Measurements from ENCODE around the gene PWWP2B.
"Not testable (repeated sequence)": the region's sequence is repeated elsewhere in the genome, so short reads cannot be mapped to it uniquely, and the experiment has no call there.

PWWP2B gene

DNA sequence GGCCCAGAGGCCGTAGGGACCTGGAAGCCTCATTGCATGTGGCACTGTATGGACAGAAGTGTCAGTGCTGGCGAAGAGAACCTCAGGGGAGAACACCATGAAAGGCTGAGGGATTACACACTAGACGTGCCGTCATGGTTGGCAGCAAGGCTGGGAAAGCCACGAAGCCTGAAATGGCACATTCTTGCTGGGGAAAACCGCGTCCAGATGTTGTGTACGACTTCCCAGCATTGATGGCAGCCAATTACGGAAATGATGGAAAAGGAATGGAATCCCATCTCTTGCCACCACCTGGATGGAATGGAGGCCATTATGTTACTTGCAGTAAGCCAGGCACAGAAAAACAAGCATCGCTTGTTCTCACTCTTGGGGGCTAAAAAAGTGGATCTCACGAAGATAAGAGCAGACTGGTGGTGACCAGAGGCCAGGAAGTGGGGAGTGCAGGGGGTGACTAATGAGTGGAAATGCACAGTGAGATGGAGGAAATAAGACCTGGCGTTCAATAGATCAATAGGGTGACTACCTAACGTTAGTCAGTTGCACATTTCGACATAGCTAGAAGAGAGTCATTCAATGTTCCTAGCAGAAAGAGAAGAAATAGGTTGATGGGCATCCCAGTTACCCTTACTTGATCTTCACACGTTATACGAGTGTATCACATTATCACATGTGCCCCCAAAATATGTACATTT is 14.6 kb upstream of the PWWP2B start:
- DNase-seq (ENCODE audit: low read depth) = peak; percentile 89

DNA sequence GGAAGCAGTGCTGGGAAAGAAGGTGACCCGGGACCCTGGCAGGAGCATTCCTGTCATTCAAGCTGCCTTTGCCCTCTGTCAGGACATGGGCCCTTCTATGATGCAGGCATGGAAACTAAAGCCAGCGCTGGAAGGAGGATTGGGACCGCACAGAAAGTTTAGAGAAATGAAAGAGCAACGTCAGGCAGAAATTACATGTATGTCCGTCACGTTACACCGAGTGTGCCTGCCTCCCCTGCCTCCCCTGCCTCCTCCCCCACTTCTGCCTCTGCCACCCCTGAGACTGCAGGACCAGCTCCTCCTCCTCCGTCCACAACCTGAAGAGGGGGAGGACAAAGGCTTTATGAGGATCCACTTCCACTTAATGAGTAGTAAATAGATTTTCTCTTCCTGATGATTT is 13.9 kb upstream of the PWWP2B start:
- DNase-seq (ENCODE audit: low read depth) = no peak

DNA sequence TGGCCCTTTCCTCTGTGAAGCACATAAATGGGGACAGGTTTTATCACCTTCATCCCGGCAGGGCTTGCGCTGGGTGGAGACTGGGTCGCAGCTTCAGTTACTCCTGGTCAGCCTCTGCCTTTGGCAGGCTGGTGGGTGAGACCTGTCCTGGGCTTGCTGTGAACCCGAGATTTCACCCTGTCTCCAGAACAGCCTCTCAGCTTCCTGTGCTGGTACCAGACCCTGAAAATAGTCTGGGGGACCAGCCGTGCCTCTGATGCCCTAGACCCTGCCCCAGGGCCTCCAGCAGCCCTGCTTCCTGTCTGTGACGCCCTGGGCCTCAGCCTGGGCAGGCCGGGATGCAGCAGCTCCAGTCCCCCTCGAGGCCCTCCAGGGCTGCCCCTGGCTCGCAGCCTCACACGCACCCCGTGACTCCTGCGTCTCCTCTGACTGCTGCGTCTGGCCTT is 13.2 kb upstream of the PWWP2B start:
- no peak for DNase-seq (ENCODE audit: low read depth)

DNA sequence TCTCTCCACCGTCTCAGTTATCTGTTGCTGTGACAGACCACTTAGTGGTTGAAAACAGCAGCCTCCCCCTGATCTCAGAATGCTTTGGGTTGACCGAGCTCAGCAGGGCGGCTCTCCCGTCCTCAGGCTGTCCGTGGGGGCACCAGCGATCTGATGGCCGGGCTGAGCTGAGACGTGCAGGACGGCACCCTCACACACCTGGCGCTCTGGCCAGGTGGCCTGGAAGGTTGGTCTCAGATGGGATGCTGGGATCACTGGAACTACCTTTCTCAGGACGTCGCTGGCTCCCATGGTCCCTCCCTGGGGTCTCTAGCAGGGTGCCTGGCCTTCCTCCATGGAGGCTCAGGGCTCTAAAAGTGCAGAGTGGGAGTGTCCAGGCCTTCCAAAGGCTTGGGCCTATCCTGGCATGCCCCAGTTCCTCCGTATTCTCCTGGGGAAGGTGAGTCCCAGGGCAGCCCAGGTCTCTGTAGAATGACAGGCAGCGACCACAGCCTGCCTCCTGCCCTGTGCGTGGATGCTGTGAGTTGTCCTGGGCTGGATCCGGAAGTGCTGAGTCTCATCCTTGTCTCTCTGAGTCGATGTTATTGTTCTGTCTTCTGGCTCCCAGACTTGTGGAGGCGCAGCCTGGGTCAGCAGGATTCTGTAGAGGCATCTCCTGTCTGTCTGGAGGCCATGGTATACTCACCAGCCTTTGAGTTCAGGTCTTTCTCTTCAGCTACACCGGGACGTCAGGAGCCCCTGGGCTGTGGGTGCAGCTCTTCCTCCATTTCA is 12.2 kb upstream of the PWWP2B start:
- no peak for DNase-seq (ENCODE audit: low read depth)

DNA sequence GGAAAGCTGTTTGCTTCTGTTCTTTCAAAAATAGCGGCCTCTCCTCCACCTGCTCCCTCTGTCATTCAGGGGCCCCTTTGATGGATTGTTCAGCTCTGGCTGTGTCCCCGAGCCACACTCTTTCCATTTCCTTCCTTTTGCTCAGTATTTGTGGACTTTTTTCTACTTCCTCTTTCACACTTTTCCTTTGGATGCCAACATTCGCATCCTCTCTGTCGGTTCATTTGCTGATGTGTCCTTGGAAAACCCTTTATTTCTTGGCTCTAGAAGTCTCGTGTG is 11.7 kb upstream of the PWWP2B start:
- DNase-seq (ENCODE audit: low read depth) = no peak

DNA sequence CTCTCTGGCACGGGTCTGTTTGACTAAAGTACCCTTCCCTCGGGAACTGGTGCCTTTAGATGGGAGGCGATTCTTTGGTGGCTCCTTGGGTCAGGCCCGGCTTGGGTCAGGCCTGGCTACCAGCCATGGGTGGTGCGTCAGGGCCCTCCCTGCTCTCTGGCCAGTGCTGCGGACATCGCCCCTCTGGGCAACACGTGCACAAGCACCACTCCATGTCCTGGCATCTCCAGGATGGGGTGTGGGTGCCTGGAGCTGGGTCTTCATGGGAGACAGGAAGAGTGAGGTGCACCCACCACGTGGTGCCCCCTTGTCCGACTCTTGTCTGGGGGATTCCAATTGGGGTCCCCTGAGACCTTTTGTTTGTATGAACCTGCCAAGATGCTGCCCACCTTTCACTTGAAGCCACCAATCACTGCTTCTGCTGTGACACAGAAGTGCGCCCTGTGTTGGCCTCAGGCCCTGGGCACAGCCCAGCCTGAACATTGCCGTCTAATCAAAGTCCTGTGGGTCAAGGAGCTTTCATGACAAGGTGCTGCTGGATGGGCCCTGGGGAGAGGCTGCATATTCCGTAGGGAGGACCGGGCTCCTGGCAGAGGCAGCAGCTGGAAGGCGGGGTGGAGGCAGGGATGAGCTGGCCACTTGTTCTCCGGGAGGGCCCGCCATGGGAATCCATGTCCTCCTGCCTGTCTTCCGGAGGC is 11.1 kb upstream of the PWWP2B start:
- no peak for DNase-seq (ENCODE audit: low read depth)

DNA sequence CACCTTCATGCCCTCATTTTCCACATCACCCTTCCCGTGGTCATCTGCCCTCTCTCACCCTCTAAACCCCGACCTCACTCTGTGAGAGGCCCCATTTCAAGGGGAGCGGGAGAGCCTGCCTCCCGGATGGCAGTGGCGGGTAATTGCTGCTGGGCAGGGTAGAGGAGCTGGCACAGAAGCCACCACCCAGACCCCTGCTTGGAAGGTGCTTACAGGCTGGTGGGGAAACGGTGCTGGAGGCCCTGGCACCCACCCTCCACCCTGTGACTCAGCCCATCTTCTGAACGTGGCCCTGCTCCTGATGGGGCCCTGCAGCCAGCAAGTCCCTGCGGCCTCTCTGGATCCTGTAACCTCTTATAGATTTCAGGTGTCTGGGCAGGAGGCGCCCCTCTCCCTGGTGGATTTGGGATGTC is 10.6 kb upstream of the PWWP2B start:
- DNase-seq (ENCODE audit: low read depth) = no peak

DNA sequence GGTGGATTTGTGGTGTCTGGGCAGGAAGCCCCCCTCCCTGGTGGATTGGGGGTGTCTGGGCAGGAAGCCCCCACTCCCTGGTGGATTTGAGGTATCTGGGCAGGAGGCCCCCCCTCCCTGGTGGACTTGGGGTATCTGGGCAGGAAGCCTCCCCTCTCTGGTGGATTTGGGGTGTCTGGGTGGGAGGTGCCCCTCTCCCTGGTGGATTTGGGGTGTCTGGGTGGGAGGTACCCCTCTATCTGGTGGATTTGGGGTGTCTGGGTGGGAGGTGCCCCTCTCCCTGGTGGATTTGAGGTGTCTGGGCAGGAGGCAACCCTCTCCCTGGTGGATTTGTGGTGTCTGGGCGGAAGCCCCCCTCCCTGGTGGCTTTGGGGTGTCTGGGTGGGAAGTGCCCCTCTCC is 10.1 kb upstream of the PWWP2B start:
- not testable (repeated sequence) for DNase-seq (ENCODE audit: low read depth)

DNA sequence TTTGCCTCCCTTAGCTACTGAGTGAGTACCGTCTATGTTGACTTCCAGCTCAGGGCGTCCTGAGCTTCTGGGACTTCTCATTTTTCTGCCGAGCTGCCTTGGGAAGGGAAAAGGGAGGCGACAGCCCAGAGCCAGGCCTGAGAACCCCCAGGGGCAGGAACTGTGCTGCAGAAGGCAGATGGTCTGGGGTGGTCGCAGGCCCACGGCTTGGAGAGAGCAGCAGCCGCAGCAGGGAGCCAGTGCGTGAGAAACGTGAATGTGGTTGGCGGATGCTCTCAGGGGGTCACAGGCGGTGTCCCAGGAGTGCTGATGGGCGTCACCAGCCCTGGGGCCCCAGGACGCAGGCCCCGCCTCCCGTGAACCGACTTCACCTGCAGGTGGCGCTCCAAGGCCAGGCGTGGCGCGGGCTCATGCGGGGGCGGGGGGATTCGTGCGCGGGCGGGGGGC is 9.2 kb upstream of the PWWP2B start:
- DNase-seq (ENCODE audit: low read depth) = no peak

DNA sequence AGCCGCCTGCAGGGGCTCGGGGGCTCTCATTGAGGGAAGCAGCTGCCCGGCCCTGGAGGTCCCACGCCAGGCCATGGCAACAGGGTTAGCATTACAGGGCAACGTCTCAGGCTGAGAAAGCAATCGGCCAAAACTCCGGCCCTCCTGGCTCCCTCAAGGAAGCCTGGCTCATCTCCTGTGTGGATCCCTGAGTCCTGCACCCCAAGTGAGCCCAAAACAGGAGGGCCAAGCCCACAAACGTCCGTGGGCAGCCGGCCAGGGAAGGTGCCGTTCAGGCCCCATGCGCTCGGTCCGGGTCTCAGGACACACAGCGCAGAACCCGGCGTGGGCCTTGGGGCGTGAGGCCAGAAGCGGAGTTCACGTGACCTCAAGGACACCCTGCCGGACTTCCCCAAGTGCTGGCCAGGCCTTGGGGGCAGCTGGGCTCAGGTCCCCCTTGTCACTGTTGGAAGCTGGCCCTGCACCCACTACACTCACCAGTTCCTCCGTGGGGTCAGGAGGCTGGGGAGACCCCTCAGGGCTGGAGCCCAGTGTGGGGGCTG is 8.0 kb upstream of the PWWP2B start:
- DNase-seq (ENCODE audit: low read depth) = no peak

DNA sequence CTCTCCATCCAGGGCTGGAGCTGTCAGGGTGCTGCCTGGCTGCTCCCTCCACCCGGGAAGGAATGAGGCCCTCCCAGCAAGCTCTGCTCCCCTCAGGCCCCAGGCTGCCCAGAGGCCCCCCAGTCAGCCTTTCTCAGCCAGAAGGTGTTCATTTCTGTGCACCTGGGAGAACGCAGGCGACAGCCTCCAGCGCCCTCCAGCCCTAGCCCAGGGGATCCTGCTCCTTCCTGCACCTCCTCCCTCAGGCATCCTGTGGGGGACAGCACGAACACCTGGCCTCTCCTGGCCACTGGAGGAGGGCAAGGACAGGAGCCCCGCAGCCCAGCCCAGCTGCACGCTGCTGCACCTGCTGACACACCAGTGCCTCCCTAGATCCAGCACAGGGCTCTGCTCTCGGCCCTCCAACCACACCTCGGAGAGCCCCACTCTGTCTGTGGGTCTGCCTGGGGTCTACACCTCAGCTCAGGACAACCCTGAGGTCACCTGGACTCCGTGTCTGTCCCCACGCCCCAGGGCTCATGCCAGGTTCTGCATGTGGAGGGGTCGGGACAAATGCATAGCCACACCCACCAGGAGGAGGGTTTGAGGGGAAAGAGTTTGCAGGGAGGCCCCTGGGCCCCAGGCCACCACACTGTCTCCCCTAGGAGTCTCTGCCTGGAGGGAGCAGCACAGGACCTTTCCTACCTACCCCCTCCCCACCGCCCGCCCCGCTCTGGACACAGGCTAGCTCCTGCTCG is 7.4 kb upstream of the PWWP2B start:
- DNase-seq (ENCODE audit: low read depth) = no peak

DNA sequence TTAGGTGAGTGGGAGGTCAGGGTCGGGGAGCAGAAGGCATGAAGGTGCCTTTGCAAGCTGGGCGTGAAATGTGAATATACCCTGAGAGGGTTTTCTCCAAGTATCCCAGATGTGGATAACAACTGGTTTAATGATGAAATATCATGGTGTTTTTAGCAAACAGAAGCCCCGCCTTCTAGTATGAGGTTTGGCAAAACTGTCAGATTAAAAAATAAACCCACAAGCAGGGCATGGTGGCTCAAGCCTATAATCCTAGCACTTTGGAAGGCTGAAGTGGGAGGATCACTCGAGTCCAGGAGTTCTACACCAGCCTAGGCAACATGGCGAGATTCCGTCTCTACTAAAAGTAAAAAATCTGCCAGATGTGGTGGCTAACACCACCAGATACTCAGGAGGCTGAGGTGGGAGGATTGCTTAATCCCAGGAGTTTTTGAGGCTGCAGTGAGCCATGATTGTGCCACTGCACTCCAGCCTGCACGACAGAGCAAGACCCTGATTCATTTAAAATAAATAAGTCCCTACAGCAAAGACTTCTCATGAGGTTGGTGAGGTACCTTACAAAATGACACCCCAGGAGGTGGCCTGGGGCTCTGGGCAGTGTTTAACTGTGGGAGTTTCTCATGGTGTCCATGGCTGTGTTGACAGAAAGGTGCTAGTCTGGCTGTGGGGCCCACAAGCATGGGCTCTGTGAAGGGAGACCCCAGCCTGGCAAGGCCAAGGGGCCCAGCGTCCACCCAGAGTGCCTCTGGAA is 6.7 kb upstream of the PWWP2B start:
- DNase-seq (ENCODE audit: low read depth) = no peak

DNA sequence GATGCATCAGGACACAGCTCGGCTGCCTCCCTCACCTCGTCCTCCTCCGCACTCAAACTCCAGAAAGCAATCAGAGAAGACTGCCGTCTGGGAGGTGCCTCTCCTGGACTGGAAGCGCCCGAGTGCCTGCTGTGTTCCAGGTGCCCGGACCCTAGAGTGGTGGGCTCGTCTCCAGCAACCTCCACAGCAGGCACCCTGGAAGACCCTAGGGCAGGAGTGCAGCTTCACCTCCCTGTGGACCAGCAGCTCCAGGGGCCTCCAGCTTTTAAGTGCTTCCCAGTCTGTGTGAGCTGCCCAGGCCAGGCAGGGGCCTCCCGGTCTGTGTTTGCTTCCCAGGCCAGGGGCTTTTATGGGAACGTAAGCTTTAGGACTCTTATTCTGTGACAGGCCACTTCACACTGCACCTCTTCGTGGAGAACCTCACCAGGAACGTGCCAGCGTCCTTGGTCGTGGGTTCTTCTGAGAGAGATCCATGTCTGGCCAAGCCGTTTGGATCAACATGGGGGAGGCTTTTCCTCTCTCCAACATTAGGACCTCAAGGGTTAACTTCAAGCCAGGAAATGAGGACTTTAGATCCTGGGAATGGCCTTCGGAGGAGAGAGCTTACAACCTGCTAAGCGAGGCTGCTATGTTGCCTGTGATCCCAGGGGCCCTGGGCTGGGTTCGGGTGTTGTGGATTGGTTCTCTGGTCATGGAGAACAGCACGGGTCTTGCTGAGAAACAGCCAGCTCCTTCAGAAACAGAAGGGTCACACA is 5.9 kb upstream of the PWWP2B start:
- no peak for DNase-seq (ENCODE audit: low read depth)

DNA sequence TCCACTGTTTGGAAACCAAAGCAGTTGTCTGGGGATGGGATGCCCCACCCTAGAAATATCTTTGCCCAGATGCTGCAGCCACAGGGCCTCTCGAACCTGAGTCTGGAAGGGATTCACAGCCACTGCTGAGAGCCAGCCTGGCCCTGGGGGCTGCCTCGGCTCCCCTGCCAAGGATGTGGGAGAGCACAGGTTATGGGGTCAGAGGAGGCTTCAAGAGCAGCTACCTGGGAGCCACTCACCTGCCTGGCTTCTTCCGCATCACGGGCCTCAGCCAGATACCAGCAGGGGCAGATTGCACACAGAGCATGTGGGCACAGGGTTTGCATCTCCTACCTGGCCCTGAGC is 5.4 kb upstream of the PWWP2B start:
- DNase-seq (ENCODE audit: low read depth) = no peak

DNA sequence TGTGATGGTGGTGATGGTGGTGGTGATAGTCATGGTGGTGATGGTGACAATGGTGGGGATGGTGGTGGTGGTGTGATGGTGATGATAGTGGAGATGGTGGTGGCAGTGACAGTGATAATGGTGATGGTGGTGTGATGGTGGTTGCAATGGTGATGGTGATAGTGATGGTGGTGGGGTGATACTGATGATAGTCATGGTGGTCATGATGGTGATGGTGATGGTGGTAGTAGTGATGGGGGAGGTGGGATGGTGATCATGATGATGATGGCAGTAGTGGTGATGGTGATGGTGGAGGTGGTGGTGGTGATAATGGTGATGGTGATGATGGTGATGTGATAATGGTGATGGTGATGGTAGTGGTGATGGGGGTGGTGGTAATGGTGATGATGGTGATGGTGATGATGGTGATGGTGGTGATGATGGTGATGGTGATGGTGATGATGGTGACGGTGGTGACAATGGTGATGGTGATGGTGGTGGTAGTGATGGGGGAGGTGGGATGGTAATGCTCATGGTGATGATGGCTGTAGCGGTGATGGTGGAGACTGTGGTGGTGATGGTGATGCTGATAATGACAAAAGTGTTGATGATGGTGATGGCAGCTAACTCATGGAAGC is 4.7 kb upstream of the PWWP2B start:
- DNase-seq (ENCODE audit: low read depth) = no peak

DNA sequence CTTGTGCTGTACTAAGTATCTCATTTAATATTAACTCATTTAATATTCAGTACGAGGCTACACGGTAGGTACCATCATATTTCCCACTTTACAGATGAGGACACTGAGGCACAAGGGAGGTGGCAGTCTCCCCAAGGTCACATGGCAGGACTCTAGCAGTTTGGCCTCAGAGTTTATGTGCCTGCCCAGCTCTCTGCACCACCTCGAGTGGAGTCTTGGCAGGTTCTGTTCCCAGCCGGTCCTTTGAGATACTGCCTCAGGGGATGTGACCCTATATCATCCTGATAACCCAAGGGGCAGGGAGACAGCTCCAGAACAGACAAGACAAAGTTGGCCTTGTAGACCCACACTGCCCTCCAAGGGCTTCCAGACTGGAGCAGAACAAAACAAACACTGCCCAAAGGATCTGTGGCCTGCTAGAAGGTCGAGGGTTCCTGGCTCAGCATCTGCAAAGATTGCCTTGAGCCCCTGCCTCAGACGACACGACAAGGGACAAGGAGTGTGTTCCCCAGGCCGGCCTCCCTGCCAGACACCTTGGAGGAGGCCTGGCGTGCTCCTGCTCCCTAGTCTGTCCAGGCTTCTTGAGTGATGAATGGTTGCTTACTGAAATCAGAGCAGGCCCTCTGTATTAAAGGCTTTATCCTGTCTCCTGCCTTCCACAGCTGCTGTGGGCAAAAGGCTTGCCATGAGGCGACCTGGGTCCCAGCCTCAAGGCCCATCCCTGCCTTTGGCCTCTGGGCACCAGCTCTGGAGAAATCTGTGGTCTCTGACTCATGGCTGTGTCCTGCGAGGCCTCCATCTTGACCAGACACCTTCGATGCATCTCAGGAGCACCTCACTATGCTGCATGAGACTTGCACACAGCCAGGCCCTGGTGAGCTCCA is 3.9 kb upstream of the PWWP2B start:
- no peak for DNase-seq (ENCODE audit: low read depth)

DNA sequence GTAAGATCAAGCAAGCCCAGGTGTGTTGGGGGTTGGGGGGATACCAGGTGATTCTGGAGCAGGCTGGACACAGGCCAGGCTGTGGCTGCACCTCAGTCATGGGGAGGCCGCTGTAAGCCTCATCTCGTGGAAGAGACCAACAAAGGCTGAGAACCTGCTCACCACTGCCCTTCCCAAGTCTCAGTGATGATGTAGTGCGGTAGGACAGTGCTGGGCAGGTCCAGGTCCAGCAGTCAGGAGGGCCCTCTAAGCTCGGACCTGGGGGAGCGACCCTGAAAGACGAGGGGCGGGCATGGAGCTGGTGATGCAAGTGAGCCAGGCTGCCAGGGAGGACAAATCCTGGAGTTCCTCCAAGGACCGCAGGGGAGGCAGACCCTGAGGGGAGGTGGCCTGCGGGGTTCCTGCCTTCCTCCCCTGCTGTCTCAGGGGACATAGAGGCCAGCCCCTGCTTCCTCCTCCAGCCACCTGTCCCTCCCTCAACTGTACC is 3.3 kb upstream of the PWWP2B start:
- DNase-seq (ENCODE audit: low read depth) = no peak

DNA sequence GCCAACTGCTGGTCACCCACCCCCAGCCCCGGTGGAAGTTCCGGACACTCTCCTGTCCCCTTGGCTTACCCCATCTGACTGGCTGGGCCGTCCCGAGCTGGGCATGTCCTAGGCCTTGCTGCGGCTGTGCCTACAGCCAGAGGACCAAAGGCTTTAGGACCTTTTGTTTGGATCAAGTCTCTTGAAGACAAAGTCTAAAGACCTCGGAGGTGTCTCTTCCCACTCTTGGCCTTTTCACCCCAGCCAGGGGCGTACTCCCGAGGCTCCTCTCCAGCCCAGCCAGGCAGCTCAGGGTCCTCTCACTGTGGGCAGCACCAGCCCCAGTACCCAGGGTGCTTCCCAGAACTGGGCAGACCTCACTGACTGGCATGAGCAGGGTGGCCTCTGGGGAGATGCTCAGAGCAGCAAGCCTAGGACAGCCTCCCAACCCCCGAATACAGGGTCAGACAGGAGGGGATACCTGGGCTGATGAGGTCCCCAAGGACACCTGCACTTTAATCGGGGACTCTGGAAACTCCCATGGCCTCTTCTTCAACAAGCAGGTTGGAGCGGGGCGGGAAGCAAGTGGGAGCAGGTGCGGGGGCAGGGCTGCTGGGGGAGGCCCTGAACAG is 2.7 kb upstream of the PWWP2B start:
- no peak for DNase-seq (ENCODE audit: low read depth)
